ENCODE measurements around the gene SIRT7.

Gene SIRT7

DNA sequence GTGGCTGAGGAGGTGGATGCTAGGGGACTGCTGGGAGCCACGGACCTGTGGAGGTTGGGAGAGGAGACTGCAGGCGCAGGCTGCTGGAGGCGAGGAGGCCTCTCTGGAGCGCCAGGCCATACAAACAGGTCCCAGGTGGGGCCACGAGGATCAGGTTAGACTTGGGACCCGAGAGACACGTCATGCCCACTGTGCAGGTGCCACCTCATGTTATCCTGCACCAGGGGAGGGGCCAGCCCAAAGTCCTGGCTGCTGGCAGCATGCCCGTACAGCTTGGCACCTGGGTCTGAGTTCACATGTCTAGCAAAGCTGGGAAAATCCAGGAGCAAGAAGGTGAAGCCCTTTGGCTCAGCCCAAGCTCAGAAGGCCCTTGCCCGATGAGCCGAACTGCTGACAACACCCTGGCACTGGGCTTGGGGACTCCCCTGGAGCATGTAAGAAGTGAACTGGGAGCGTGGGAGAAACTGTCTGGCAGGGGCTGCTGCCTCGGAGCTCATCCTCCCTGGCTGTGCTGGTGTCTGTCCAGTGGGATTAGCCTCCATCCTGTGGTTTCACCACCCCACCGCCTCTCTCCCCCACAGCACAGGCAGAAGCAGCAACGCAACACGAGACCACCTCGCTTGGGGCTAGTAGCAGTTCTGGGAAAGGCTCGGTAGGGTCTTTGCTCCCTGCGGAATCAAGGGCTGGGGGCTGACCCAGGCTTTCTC, 52.1 kb downstream of the SIRT7 start:
- DNase-seq (ENCODE audit: low spot score) = no peak
- in situ Hi-C loops (cut with MboI; ENCODE audit: low sequenced_read_pairs, unreplicated experiment) = no loop called here
- TF ChIP-seq, protein P1, sequence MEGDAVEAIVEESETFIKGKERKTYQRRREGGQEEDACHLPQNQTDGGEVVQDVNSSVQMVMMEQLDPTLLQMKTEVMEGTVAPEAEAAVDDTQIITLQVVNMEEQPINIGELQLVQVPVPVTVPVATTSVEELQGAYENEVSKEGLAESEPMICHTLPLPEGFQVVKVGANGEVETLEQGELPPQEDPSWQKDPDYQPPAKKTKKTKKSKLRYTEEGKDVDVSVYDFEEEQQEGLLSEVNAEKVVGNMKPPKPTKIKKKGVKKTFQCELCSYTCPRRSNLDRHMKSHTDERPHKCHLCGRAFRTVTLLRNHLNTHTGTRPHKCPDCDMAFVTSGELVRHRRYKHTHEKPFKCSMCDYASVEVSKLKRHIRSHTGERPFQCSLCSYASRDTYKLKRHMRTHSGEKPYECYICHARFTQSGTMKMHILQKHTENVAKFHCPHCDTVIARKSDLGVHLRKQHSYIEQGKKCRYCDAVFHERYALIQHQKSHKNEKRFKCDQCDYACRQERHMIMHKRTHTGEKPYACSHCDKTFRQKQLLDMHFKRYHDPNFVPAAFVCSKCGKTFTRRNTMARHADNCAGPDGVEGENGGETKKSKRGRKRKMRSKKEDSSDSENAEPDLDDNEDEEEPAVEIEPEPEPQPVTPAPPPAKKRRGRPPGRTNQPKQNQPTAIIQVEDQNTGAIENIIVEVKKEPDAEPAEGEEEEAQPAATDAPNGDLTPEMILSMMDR (IDR thresholded peaks at IDR 0.05; ENCODE audit: borderline replicate concordance, control extremely low read depth, extremely low read depth, insufficient read depth, missing control alignments) = no peak

GRCh38 chr17:81865358-81865732, 52.6 kb downstream of the SIRT7 start:
- in situ Hi-C loops (cut with MboI; ENCODE audit: low sequenced_read_pairs, unreplicated experiment) = no loop called here
- TF ChIP-seq, protein P1 (IDR thresholded peaks at IDR 0.05; ENCODE audit: borderline replicate concordance, control extremely low read depth, extremely low read depth, insufficient read depth, missing control alignments) = no peak
- DNase-seq (ENCODE audit: low spot score) = no peak

GRCh38 chr17:81863833-81864768, 53.9 kb downstream of the SIRT7 start:
- TF ChIP-seq, protein P1 (IDR thresholded peaks at IDR 0.05; ENCODE audit: borderline replicate concordance, control extremely low read depth, extremely low read depth, insufficient read depth, missing control alignments) = no peak
- no peak for DNase-seq (ENCODE audit: low spot score)
- in situ Hi-C loops (cut with MboI; ENCODE audit: low sequenced_read_pairs, unreplicated experiment) = no loop called here

DNA sequence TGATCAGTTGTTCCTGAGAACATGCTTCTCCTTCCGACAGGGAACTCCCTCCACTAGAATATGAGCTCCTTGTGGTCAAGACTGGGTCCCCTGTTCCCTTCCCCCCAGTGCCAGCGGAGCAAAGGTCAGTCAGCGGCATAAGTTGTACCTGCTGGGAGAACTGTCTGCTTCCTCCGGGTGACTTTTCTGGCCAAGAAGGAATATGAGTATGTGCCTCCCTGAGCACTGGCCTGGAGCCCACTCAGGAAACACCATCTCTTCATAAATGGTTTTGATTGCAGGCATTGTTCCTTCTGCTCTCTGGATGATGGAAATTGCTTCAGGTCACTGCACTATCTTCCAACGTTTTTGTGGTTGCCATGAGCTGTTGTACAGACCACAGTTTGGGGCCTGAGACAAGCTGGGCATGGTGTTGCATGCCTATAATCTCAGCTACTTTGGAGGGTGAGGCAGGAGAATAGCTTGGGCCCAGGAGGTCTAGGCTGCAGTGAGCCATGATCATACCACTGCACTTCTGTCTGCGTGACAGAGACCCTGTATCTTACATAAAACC, 54.8 kb downstream of the SIRT7 start:
- TF ChIP-seq, protein P1 (IDR thresholded peaks at IDR 0.05; ENCODE audit: borderline replicate concordance, control extremely low read depth, extremely low read depth, insufficient read depth, missing control alignments) = no peak
- in situ Hi-C loops (cut with MboI; ENCODE audit: low sequenced_read_pairs, unreplicated experiment) = no loop called here
- DNase-seq (ENCODE audit: low spot score) = no peak

Data from GM13976 (cell line).